ENCODE results near the gene DDHD1.
"Not testable (repeated sequence)": the region's sequence is repeated elsewhere in the genome, so short reads cannot be mapped to it uniquely, and the experiment has no call there.

DDHD1 gene

GRCh38 chr14:53152184-53152886, 788 bp downstream of the DDHD1 start:
- peak; percentile 52 for DNase-seq (ENCODE audit: low read depth)

DNA sequence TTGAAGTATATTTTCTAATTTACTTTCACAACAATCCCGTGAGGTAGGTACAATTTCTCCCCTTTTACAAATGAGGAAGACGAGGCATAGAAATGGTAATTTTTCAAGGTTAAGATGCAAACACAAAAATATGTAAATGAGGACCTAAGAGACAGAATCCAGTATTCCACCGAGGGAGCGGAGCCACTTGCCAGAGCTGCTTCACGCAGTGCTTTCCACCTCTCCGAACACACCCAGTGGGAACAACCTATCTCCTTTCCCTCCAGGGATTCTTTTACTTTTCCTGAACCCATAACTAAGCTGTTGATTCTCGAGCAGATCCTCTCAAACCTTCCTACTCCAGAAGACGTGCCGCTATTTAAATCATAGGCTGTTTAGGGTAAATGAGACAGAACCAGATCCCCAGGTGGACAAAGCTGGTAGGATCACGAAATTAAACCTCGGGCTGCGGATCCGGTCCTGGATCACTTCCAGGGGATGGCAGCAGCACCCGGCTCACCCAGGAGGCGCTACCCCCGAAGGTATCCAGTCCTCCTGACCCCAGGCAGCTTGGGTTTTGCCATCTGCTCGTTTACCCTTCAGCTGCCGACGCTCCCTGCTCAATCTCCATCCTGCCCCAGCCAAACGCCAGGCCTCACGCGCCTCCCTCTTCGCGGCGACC, 1.5 kb downstream of the DDHD1 start:
- peak; percentile 16 for DNase-seq (ENCODE audit: low read depth)

DNA sequence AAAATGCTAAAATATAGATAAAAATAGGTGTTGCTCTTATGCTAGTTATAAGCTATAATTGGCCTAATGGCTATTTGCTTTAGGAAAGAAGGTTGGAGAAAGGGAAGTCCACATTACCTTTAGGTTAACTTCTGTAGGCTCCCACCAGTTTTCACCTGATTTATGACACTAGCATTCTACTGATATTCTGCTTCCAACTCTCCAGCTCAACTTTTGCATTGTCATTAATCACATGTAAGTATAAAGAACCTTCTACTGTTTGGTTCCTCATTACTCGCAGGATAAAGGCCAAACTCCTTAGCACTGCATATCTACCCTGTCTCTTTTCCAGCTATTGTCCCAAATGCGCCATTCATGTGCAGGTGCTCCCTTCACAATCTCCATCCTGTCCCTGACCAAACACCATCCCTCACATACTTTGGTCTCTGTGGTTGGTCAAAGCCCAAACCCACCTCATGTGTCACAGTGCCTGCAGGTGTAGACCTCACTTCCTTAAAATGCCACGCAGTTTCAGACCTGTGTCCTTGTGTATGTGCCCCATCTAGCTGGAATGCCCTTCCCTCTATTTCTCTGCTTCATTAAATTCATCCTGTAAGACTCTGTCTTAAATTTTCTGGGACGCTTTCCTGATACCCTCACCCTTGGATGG, 3.3 kb downstream of the DDHD1 start:
- no peak for DNase-seq (ENCODE audit: low read depth)

GRCh38 chr14:53148671-53149070, 4.5 kb downstream of the DDHD1 start:
- no peak for DNase-seq (ENCODE audit: low read depth)

- no peak for DNase-seq (ENCODE audit: low read depth)
These were observed 5.2 kb downstream of the DDHD1 start for GRCh38 chr14:53147893-53148292.

DNA sequence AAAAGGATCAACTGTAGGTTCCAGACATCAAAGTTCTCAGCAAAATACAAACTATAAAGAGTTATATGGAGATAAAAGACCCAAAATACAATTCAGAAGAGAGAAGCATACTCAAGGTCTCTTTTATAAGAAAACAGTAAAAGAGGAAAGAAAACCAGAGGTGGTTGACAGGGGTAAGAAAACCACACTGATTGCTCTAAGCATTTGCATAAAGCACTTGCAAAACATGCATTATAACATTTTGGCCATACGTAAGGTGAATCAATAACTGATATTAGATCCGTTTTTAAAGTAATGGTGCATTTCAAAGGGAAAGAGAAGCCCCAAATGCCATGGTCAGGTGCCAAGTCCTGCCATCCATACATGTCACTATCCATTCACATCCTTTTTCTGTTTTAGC, 5.9 kb downstream of the DDHD1 start:
- DNase-seq (ENCODE audit: low read depth), result no peak

- no peak for DNase-seq (ENCODE audit: low read depth)
These were observed 6.4 kb downstream of the DDHD1 start for GRCh38 chr14:53146739-53147138.

- no peak for DNase-seq (ENCODE audit: low read depth)
These were observed 8.9 kb downstream of the DDHD1 start for GRCh38 chr14:53144244-53144643.

DNA sequence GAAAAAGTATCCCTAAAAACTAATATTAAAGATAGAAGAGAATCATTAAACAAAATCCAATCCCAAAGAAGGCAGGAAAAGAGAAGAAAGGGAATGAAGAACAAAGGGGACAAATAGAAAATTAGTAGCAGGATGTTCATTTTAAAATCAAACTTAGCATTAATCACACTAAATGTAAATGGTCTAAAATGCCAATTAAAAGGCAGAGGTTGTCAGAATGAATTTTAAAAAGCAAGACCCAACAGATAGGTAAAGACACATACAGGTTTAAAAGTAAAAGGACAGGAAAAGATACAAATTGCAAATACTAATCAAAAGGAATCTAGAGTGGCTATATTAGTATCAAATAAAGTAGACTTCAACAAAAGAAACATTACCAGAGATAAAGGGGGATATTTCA, 12.5 kb downstream of the DDHD1 start:
- DNase-seq (ENCODE audit: low read depth), result no peak

GRCh38 chr14:53137568-53138203, 15.4 kb downstream of the DDHD1 start:
- DNase-seq (ENCODE audit: low read depth), result no peak

- not testable (repeated sequence) for DNase-seq (ENCODE audit: low read depth)
These were observed 22.6 kb downstream of the DDHD1 start for GRCh38 chr14:53130491-53130890.

- DNase-seq (ENCODE audit: low read depth), result no peak
These were observed 24.7 kb downstream of the DDHD1 start for GRCh38 chr14:53128303-53129028.

- DNase-seq (ENCODE audit: low read depth), result no peak
These were observed 25.3 kb downstream of the DDHD1 start for GRCh38 chr14:53127832-53128231.

GRCh38 chr14:53127151-53127550, 26.0 kb downstream of the DDHD1 start:
- DNase-seq (ENCODE audit: low read depth), result no peak

DNA sequence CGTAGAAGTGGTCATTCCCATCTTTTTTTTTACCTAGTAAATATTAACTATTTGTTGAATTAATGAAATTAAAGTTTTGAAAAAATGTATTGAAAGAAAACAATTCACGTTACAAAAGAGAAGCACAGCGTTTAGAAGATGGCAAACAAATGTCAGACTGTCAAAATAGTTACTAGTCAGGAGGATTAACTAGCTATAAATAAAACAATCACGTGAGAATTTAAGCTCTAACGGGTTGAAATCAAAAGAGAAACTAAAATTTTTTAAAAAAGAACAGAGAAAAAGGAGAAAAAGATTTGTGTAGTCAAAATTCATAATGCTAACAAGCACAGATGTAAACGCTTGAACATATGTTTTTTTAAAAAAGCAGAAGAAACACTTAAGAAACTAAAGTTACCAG, 26.4 kb downstream of the DDHD1 start:
- no peak for DNase-seq (ENCODE audit: low read depth)

DNA sequence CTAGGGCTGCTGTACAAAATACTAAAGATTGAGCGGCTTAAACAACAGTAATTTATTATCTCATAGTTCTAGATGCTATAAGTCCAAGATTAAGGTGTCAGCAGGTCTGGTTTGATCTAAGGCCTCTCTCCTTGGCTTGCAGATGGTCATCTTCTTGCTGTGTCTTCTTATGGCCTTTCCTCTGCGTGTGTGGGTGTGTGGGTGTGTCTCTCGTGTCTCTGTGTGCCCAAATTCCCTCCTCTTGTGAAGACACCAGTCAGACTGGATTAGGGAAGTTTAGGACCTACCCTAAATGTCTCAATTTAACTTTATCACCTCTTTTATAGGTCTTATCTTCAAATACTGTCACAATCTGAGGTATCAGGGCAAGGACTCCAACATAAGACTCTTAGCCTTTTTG, 28.3 kb downstream of the DDHD1 start:
- DNase-seq (ENCODE audit: low read depth), result no peak

GRCh38 chr14:53121419-53121818, 31.7 kb downstream of the DDHD1 start:
- DNase-seq (ENCODE audit: low read depth), result not testable (repeated sequence)

DNA sequence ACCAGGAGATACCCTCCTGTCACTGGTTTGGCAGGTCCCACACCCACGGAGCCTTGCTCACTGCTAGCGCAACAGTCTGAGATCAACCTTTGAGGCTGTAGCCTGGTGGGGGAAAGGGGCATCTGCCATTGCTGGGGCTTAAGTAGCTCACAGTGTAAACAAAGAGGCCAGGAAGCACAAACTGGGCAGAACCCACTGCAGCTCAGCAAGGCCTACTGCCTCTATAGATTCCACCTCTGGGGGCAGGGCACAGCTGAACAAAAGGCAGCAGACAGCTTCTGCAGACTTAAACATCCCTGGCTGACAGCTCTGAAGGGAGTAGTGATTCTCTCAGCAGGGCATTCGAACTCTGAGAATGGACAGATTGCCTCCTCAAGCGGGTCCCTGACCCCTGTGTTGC, 35.6 kb downstream of the DDHD1 start:
- not testable (repeated sequence) for DNase-seq (ENCODE audit: low read depth)

DNA sequence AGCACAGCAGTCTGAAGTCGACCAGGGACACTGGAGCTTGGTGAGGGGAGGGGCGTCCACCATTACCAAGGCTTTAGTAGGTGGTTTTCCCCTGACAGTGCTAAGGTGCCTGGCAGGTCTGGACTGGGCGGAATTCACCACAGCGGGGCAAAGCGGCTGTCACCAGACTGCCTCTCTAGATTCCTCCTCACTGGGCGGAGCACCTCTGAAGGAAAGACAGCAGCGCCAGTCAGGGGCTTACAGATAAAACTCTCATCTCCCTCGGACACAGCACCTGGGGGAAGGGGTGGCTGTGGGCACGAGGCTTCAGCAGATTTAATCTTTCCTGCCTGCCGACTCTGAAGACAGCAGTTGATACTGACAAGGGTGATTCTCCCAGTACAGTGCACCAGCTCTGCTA, 39.1 kb downstream of the DDHD1 start:
- DNase-seq (ENCODE audit: low read depth), result no peak

- no peak for DNase-seq (ENCODE audit: low read depth)
These were observed 43.0 kb downstream of the DDHD1 start for GRCh38 chr14:53110096-53110495.

- DNase-seq (ENCODE audit: low read depth), result peak; percentile 37
These were observed 43.8 kb downstream of the DDHD1 start for GRCh38 chr14:53109105-53110041.
